Fibroblast of upper back skin (primary cell): ENCODE results near the gene UTS2R.

Experiments
- DNase-seq: peaks from one replicate; pipeline ENCODE4 v3.0.0-alpha.2; 2013

The UTS2R gene

DNA sequence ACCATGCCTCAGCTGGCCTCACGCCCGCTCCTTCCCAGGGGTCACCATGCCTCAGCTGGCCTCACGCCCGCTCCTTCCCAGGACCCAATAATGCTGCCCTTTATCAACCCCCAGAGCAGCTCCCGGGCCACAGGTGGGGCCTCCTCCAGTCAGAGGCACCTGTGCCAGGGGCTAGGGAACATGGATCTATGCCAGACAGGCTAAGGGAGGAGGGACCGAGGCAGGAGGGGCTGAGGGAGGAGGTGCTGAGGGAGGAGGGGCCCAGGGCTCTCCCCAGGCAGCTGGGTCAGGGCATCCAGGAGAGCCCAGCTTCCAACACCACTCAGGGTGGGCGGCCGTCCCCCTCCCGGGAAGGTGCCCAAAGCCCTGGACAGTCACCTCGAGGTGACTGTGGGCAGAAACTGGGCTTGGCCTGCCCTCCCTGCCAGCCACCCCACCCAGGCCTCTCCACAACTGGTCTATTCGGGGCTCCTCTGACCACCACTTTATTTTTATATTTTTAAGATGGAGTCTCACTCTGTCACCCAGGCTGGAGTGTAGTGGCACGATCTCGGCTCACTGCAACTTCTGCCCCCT is 19.4 kb downstream of the UTS2R start:
- no peak for DNase-seq

DNA sequence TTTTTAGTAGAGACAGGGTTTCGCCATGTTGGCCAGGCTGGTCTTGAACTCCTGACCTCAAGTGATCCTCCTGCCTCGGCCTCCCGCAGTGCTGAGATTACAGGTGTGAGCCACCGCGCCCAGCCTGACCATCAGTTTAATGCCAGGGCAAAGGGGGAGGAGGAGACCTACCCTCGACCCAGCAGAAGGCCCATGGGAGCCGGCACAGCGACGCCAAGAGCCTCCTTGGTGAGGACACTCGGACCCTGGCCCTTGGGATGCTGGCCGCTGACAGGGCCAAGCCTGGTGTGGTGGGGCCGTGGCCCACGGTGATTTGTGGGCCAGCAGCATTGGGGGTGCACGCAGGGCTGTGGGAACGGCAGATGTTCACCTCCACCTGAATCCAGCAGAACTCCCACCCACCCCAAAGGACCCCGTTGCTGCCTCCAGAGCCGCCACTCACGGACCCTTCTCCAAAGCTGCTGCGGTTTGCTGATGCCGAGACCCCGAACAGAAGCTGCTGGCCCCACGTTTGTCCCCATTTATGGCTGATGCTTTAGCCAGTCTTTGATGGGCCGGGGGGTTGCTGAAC is 20.0 kb downstream of the UTS2R start:
- no peak for DNase-seq

DNA sequence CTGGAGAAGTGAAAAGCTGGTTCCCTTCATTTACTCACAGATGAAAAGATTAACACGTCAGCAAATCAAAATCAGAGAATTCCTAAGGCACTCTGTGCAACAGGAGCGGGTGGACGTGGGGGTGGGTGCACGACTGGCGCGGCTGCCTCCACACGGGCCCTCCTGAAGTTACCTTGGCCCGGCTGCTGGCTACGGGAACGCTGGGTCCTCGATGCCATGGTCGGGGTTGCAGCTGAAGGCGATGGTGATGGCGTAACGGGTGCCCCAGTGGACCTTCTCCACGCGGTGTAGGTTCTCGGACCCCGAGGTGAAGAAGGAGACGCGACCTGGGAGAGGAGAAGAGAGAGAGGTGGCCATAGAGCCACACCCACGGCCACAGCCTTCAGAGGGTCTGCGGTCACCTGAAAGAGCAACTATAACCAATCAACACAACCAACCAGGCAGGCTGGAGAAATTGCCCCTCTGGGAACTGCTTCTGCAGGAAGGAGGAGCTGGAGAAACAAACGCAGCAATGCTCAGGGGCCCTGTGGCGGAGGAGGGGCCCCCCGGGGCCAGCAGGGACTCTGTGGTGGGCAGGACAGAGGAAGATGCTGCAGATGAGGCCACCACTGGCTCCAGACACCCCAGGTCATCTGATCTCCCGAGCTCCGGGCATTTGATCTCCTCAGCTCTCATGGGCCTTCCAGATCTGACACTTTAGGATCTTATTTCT is 20.8 kb downstream of the UTS2R start:
- no peak for DNase-seq

DNA sequence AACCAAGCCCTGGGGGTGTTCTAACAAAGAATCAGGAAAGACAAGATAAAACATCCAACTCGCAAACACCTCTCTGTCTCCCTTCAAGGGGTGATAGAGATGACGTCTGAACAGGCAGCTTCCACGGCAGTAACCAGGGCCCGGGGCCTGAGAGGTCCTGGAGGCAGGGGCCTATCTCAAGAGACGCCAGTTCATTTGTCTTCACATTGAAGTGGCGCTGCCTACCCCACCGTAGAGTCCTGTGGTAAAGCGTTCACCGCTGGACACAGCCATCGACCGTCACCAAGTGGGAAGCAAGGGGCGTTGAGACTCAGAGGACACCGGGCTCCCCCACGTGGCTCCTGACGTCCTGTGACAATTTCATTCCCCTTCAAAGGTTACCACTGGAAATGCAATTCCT is 21.4 kb downstream of the UTS2R start:
- DNase-seq = no peak

DNA sequence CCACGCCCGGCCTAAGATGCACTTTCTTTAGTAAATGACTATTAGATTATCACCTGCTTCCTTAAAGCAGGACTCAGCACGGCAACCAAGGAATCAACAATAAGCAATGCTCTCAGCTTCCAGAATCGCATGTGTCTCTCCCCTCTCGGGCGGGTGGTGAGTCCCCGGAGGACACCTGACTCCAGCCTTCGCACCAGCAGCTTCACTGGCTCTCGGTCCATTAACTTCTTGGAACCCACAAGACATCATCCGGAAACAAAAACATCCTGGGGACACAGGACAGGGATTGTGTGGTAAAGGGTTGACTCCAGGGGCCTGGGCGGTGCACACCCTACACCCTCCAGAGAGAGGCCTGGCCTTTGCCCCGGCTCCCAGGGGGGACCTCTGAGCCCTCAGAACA is 22.7 kb downstream of the UTS2R start:
- DNase-seq = no peak

DNA sequence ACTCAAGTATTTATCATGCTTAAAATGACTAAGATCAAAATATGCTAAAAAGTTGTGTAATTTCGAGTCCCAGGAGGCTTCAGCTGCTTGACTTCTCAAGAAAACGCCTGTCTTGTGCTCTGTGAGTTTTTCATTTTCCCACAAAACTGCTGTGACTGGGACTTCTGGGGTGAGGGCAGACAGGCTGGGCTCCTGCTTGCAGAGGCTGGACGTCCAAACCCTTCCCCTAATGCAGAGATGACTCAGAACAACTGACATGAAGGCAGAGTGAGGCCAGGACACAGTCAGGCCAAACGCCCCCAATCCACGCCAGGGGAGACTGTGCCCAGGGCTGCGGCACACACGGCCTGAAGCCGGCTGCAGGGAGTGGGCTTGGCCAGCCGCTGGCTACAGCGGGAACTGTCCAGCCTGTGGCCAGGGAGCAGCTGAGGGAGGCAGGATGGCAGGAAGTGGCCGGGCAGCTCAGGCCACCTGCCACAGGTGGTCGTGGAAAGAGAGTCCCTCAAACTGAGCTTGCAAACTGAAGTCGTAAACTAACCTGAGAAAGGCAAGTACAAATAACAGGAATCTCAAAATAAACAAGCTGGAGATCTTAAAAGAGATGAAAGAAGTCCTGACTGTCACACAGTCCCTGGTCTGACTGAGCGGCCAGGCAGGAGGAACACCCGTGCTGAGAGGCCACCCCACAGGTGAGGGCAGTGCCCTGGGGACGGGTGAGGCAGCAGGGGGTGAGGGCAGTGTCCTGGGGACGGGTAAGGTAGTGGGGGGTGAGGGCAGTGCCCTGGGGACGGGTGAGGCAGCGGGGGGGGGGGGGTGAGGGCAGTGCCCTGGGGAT is 25.3 kb downstream of the UTS2R start:
- peak; percentile 97 for DNase-seq

DNA sequence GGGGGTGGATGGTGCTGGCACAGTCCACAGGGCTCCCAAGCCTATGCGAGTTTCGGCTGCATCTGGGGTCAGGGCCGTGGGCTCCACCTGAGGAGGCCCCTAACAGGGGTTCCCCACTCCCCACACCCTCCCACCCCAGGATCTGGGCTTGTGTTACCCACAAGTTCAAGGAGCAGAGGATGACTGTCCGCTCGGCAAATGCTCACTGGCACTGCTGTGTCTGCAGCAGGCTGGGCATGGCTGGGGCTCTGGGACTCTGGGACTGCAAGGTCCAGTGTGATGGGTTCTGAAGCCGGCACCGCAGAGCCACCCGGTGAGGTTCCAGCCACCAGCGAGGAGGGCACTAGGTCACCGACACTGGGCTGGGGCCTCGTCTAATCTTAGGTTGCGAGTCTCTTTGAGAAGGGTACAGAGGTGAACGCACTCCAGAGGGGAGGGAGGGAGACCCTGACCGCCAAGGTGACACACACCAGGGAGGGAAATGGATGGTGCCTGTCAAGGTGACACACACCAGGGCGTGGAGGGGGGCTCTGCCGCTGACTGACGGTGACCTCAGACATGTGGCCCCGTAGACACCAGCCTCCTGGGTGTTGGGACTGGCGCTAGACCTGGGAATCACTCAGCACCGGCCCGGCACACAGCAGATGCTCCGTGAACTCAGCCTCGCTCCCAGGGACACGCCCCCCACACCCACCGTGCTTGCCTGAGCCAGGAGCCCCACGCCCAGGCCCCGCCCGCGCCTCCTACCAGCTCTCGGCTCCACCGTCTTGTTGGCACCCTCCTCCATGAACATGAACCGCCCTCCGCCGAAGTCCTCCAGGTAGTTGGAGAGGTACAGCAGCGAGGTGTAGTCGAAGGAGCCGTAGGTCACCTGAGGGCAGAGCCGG is 26.1 kb downstream of the UTS2R start:
- DNase-seq = no peak

DNA sequence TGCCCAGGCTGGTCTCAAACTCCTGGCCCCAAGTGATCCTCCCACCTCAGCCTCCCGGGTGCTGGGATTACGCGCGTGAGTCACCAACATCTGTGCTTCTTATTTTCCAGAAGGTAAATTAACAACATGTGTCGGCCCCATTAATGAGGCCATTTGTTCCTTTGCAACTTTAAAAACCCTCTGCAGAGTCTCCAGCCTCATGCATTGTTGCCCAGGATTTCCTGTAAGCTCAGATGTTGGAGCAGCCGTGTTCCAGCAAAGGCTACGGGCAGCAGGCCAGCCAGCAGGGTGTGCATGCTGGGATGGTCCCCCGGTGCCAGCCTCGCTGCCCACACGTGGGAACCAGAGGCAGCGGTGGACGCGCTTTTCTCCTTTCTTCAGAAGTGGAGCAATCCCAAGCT is 27.5 kb downstream of the UTS2R start:
- peak; percentile 95 for DNase-seq

DNA sequence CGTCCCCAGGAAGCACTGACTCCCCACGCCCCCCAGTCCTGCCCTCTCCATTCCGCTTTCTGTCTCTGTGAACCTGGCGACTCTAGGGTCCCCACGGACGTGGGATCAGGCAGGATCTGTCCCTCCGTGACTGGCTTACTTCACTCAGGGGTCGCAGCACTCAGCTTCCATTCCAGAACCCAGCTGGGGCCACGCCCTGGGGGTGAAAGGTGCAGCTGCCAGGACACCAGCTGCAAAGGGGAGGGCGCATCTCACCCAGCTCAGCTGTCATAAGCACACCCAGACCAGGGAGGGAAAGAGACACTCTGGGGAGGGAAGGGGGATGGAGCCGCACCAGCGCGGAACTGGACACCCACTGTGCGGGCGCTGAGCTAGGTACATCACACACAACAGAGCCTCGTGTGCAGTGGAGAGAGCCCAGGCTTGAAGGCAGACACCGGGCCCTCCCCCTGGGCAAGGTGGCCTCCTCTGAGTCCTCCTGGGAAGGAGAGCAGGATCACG is 28.1 kb downstream of the UTS2R start:
- DNase-seq = no peak

DNA sequence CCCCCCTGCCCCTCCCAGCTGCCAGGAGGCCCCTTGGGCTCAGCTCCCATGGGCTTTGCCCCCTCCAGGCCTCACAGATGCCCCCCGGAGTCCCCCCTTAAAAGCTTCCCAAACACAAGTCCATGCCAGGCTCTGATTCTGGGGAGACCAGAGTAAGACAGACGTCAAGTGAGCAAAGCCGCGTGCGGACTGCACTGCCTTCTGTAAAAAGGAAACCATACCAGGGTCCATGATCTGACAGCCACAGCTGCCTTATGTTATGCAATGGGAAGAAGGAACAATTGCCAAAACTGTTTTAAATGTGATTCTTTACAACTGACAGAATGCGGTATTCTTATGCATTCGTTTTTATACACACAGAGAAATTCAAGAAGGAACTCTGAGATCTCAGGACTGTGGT is 28.6 kb downstream of the UTS2R start:
- DNase-seq = peak; percentile 52

DNA sequence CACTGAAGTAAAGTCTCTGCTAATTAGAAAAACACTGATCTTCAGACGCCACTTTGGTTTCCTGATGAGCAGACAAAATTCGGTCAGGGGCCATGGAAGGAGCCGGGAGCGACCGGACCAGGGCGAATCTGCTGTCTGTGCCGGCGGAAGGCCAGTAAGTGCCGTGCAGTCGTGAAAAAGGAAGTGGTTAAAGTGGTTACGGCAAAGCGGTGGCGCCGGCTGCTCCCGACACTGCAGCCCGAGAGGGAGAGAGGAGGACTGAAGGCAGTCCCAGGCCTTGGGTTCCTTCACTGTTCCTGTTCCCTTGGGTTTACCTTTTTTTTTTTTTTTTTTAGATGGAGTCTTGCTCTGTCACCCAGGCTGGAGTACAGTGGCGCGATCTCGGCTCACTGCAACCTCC is 29.3 kb downstream of the UTS2R start:
- DNase-seq = peak; percentile 26

DNA sequence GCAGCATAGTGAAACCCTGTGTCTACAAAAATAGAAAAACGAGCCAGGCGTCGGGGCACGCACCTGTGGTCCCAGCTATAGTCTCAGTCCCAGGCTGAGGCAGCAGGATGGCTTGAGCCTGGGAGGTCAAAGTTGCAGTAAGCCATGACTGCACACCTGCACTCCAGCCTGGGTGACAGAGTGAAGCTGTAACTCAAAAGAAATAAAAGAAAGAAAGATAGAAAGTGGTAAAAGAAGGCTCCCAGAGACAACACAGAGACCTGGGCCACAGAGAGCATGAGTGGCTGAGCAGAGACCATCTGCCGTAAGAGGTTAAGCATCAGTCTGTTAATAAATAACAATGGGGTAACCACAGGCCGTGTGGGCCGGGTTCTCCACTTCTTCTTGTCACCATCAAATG is 31.3 kb downstream of the UTS2R start:
- DNase-seq = no peak

DNA sequence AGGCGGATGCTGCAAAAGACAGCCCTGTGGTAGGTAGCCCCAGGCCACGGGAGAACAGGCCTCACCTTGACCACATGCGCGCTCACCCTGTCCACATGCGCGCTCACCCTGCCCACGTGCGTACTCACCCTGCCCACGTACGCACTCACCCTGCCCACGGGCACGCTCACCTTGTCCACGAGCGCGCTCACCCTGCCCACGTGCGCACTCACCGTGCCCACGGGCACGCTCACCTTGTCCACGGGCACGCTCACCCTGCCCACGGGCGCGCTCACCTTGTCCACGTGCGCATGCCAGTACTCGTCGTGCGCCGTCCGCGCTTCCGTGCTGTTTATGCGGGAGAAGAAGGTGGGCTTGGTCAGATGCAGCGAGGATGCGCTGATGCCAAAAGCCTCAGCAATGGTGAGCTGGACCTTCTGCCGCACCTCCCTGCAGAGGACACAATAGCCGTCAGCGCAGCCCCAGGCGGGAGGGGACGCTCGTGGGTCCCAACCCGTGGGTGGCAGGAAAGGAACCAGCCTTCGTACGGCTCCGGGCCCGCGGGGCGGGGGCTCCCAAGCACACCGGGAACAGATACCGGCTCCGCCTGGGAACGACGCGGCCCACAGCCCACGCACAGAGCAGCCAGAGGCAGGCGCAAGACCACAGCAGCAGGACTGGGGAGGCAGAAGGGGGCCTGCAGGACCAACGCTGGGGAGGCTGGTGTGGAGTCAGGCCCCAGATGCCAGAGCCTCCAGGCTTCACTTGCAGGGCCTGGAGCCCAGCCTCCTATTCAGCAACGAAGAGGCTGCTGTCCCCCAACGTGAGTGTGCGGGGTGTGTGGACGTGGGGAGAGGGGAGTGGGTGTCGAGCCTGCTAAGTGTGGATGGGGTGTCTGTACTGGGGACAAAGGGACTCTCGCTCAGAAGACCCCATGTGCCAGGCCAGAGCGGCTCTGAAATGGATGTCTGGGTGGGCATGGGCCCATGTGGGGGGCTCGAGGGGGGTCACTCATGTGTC is 32.4 kb downstream of the UTS2R start:
- no peak for DNase-seq

DNA sequence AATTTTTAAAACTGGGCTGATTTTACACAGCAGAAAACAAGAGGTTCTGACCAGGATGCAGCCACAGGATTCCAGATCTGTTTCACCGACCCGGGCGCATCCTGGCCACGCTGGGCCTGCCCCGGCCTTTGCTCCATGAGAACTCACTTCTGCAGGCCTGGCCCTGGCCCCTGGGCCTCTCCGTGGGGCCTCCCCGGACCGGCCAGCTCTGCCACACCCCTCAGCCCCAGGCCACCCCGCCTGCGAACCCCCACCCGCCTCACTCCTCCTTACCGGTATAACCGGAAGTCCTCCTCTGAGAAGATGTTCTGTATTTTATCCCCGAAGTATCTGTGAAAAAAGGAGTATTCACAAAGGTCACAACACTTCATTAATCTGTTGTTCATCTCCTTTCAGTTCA is 33.5 kb downstream of the UTS2R start:
- DNase-seq = no peak

DNA sequence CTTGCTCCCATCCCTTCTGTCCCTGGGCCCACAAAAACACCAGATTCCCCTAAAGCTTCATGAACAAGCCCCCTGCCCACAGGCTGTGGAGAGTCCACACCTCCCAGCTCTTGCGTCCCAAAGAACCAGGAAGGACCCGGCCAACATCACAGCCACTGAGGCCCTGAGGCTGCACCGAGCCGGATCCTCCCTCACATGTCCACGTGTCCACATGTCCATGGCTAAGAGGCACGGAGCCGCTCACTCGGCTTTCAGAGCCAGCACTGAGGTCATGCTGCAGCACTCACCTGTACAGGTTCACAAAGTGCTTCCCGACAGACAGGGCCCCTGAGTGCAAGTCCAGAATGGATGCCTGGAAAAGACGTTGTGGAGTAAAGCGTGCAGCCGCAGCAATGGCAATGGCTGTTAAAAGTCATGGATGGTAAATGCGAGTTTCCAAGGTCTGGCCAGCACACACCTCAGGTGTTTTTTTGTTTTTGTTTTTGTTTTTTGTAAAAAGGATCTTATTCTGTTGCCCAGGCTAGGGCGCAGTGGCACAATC is 34.6 kb downstream of the UTS2R start:
- DNase-seq = no peak

DNA sequence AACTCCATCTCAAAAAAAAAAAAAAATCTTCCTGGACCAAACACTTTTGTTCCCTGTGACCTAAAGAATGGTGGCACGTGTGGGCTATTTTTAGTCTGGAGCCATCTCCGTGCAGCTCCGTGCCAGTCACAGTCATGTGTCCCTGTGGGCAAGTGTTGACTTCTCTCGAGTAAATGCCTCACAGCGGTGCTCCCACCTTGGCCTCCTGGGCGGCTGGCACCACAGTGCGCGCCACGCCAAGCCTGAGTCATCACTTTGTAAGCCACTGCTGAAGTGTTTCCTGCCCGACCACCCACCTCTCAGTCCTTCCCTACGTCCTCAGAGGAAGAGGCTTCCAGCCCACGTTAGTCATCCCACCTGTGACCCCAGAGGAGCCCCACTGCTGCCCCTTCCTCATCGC is 35.7 kb downstream of the UTS2R start:
- DNase-seq = no peak

DNA sequence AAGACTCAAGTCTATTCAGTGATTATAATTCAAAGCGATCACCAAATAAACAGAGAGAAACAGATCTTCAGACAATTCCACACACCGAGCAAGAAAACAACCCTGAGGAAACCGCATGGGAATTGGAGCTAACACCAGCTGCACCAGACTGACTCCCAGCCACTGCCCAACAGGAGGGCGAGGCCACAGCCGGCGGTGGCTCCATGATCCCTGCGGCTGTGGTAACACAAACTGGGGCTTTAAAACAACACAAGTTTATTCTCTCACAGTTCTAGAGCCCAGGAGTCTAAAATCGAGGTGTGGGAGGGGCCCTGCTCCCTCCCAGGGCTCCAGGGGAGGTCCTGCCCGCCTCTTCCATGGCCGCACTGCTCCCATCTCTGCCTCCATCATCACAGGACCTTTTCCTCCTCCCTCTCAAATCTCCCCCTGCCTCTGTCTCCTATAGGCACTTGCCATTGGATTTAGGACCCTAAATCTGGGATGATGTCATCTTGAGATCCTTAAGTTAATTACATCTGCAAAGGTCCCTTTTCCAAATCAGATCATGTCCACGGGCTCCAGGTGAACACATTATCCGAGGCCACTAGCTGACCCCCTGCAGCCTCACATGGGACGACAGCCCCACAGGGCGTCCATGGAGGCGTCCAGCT is 36.8 kb downstream of the UTS2R start:
- no peak for DNase-seq

DNA sequence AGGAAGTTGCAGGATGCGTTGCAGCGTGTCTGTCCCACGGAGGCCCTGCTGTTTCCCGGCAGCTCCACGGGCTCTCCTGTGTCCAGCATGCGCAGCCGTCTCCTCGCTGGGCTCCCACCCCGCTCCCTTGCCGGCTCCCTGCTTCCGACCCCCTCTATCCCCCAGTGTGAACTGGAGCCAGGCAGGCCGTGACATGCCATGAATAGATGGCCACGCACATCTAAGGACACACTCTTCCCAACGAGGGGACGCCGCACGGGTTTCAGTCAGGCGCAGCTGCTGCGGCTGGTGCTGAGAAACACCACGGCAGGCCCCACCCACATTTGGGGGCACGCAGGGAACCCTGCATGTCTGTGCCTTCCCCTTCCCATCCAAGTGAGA is 37.4 kb downstream of the UTS2R start:
- no peak for DNase-seq

DNA sequence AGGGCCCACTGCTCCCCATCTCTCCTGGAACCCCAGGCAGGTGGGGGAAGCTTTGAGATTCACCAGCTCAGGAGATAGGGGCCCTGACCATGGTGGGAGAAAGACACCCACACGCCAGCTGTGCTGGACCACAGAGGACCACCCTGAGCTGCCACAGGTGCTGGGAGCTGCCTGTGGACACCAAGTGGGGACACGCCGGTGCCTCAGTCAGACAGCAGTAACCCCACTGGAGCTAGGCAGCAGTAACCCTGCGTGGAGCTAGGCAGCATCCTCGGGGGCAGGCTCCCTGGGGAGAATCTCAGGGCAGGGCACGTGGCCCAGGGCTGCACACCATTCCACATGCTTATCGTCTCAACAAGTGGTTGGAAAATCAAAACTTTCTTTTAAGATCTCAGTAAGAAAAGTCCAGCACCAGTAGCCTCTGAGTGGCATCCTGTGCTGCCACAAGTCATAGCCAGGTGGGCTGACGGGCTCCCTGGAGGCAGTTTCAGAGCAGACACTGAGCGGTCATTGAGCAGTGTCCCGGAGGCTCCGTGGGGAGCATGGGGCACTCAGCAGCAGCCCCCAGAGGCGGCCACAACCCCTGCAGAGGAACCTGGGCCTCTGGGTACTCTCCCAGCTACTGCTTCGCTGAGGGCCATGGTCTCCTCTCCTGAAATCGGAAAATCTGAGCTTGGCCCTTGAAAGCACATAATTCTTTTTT is 38.6 kb downstream of the UTS2R start:
- DNase-seq = no peak
